ENCODE results near the gene OR10G7.
"Not testable (repeated sequence)": the region's sequence is repeated elsewhere in the genome, so short reads cannot be mapped to it uniquely, and the experiment has no call there.

Gene OR10G7

GRCh38 chr11:124039557-124039956, 1.6 kb downstream of the OR10G7 start:
- DNase-seq (ENCODE audit: low spot score) = no peak

- DNase-seq (ENCODE audit: low spot score) = no peak
Measured at GRCh38 chr11:124036666-124037065, 4.5 kb downstream of the OR10G7 start.

GRCh38 chr11:124026498-124026897, 14.6 kb downstream of the OR10G7 start, which contains the start of gene OR10G8:
OR10G8 (plus strand) TSS chr11:124026798; CDS start chr11:124029623, 2,825 bp downstream.
- DNase-seq (ENCODE audit: low spot score) = no peak

- not testable (repeated sequence) for DNase-seq (ENCODE audit: low spot score)
Measured at GRCh38 chr11:124015837-124016236, 25.3 kb downstream of the OR10G7 start.

- DNase-seq (ENCODE audit: low spot score) = no peak
Measured at GRCh38 chr11:124012697-124013096, 28.4 kb downstream of the OR10G7 start, which contains the start of gene OR10G4. OR10G4 (plus strand) TSS chr11:124012997; CDS start chr11:124015575, 2,578 bp downstream.

GRCh38 chr11:123995119-123995518, 46.0 kb downstream of the OR10G7 start, which contains the start of gene OR10G6:
OR10G6 (minus strand) TSS chr11:123995161; CDS start chr11:123995161, 0 bp downstream.
- DNase-seq (ENCODE audit: low spot score) = no peak

Measured in activated CD4-positive, alpha-beta T cell treated with anti-CD3 and anti-CD28 coated beads, Interleukin-2, Interleukin-4, amounts not matched to agents 100 ng/mL and 50 ng/mL, durations not matched to agents 16 hours and 8 hours (primary cell).